K562 (cell line): Measurements from ENCODE around the gene CEBPB. TPM values are rescaled to one million over a fixed set of nuclear protein-coding genes. Genes with fewer than 3 reads are reported as not detected.

Experiments used
- CBX1 ChIP-seq: sonication (generic); IDR thresholded peaks from 2 replicates; pipeline ENCODE4 v1.6.1; 2016; ENCODE audit warnings: antibody characterized with exemption, low read depth, mild to moderate bottlenecking
- COPS2 ChIP-seq: fragments of 450-650 bp; conservative IDR thresholded peaks from 2 replicates; pipeline ENCODE4 v1.6.1; 2016; ENCODE audit warnings: mild to moderate bottlenecking, moderate library complexity
- FOXA1 ChIP-seq: fragments of 450-650 bp; IDR thresholded peaks from 2 replicates; pipeline ENCODE4 v1.6.1; 2016; ENCODE audit warnings: mild to moderate bottlenecking, borderline replicate concordance
- GTF2F1 ChIP-seq: IDR thresholded peaks from 2 replicates; pipeline ENCODE4 v1.6.1; 2011; ENCODE audit warnings: low read depth, low read length, improper control_type of control experiment
- NR2C2 ChIP-seq, 2 experiments: fragments of 200-800 bp in 1 of 2; sonication (Bioruptor generic) in 1 of 2; sonication (generic) in 1 of 2; formaldehyde crosslinking in 1 of 2; IDR thresholded peaks; 2 replicates each; pipeline versions ENCODE4 v1.6.1 to v1.8.0; 2016 to 2022; ENCODE audit warnings: mild to moderate bottlenecking in 1 of 2, missing compliant biosample characterization in 1 of 2, missing genetic modification characterization in 1 of 2, missing genetic modification reagents in 1 of 2
- PHF20 ChIP-seq: fragments of 450-650 bp; IDR thresholded peaks from 2 replicates; pipeline ENCODE4 v1.6.1; 2018; ENCODE audit not compliant: partially characterized antibody
- POLR2AphosphoS5 ChIP-seq: IDR thresholded peaks from 2 replicates; pipeline ENCODE4 v1.6.1; 2011; ENCODE audit warnings: mild to moderate bottlenecking, low read depth, low read length, moderate library complexity; ENCODE audit not compliant: control insufficient read depth, insufficient read depth
- POLR3A ChIP-seq: IDR thresholded peaks from 2 replicates; pipeline ENCODE4 v1.6.1; 2011; ENCODE audit warnings: borderline replicate concordance, mild to moderate bottlenecking, moderate library complexity; ENCODE audit not compliant: insufficient read length, insufficient read depth; ENCODE audit errors: extremely low read depth
- RBM14 ChIP-seq: fragments of 200-400 bp; formaldehyde crosslinking; IDR thresholded peaks from 2 replicates; pipeline ENCODE4 v1.6.1; 2018; ENCODE audit warnings: low read depth, mild to moderate bottlenecking, low read length, moderate library complexity, borderline replicate concordance; ENCODE audit not compliant: insufficient read depth
- ZFPM2 ChIP-seq: fragments of 250-450 bp; sonication (Bioruptor Pico); IDR thresholded peaks from 2 replicates; pipeline ENCODE4 v1.5.1; 2022; ENCODE audit warnings: mild to moderate bottlenecking
- ZNF668 ChIP-seq: fragments of 250-450 bp; sonication (Bioruptor Pico); IDR thresholded peaks from 2 replicates; pipeline ENCODE4 v1.8.0; 2022; ENCODE audit warnings: mild to moderate bottlenecking, inconsistent platforms
- polyA plus RNA-seq, 8 experiments: library from polyadenylated mRNA; depleted of rRNA in 4 of 8; stranded (reverse) in 5 of 8; unstranded in 3 of 8; fragments of >200 nt; fragmentation: Nextera tagmentation in 2 of 8; fragmentation: Illumina TruSeq in 1 of 8; extraction: Ambion mirVana in 2 of 8; extraction: Trizol in 1 of 8; gene quantifications; 2 replicates each; pipeline versions ENCODE4 v1.2.1 to v1.2.3, GENCODE V29; 2011 to 2014; ENCODE audit warnings: inconsistent platforms in 1 of 8, missing spikeins in 1 of 8
- total RNA-seq, 7 experiments: library from RNA; depleted of rRNA in 6 of 7; stranded (reverse); fragments of >200 nt in 6 of 7; fragmentation: Illumina TruSeq in 2 of 7; extraction: Trizol in 2 of 7; gene quantifications; 2 replicates each; pipeline versions ENCODE4 v1.2.1 to v1.2.3, GENCODE V29; 2011 to 2021; ENCODE audit warnings: low replicate concordance in 1 of 7
- TF ChIP-seq, protein P1 (sequence below): sonication (generic); formaldehyde crosslinking; IDR thresholded peaks from 2 replicates; pipeline ENCODE4 v1.8.0; 2023; ENCODE audit warnings: mild to moderate bottlenecking, missing genetic modification reagents
- TF ChIP-seq, protein P2 (sequence below): fragments of 250-450 bp; sonication (Bioruptor Pico); IDR thresholded peaks from 2 replicates; pipeline ENCODE4 v1.4.0; 2020; ENCODE audit warnings: borderline replicate concordance
- TF ChIP-seq, protein P3 (sequence below), 2 experiments: fragments of 450-650 bp in 1 of 2; sonication (generic) in 1 of 2; formaldehyde crosslinking in 1 of 2; IDR thresholded peaks; 2 replicates each; pipeline versions ENCODE4 v1.7.1 to v1.9.0; 2016 to 2022; ENCODE audit warnings: inconsistent platforms in 1 of 2, mild to moderate bottlenecking in 1 of 2, missing genetic modification reagents in 1 of 2

Gene CEBPB
- total and polyA plus RNA-seq, 9 of the 15 experiments (the other 6 are each of a cell fraction or from before 2014, with no cell fraction given): 1.2 to 72.6 (median 7.8) TPM

DNA sequence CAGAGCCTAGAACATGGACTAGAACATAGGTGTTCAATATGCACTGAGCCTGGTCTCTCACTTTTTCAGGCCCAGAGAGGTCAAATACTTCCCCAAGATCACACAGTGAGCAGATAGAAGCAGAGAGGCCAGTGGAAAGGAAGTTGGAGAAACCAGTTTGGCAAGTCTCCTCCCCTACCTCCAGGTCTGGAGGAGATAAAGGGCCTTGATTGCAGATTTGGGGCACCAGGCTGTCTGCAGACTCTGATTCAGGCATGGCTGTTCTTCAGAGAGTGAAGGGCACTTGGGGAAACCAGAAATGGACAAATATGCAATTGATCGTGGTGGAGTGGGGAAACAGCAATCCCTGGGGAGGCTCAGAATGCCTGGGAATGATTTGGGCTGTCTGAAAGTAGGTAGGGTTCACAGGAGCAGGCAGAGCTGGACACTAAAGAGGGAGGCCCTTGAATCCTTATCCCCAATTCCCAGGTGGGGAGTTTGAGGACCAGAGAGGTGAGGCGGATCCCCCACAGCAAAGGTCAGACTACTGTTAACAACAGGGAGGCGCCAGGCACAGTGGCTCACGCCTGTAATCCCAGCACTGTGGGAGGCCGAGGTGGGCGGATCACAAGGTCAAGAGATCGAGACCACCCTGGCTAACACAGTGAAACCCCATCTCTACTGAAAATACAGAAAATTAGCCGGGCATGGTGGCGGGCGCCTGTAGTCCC is 39.4 kb upstream of the CEBPB start (continued):
- TF ChIP-seq, protein P1, sequence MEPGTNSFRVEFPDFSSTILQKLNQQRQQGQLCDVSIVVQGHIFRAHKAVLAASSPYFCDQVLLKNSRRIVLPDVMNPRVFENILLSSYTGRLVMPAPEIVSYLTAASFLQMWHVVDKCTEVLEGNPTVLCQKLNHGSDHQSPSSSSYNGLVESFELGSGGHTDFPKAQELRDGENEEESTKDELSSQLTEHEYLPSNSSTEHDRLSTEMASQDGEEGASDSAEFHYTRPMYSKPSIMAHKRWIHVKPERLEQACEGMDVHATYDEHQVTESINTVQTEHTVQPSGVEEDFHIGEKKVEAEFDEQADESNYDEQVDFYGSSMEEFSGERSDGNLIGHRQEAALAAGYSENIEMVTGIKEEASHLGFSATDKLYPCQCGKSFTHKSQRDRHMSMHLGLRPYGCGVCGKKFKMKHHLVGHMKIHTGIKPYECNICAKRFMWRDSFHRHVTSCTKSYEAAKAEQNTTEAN (CRISPR knock-in tag): no peak
- TF ChIP-seq, protein P2, sequence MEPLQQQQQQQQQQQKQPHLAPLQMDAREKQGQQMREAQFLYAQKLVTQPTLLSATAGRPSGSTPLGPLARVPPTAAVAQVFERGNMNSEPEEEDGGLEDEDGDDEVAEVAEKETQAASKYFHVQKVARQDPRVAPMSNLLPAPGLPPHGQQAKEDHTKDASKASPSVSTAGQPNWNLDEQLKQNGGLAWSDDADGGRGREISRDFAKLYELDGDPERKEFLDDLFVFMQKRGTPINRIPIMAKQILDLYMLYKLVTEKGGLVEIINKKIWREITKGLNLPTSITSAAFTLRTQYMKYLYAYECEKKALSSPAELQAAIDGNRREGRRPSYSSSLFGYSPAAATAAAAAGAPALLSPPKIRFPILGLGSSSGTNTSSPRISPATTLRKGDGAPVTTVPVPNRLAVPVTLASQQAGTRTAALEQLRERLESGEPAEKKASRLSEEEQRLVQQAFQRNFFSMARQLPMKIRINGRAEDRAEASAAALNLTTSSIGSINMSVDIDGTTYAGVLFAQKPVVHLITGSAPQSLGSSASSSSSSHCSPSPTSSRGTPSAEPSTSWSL (CRISPR knock-in tag): no peak
- no peak for TF ChIP-seq RBM14
- no peak for TF ChIP-seq FOXA1
- TF ChIP-seq NR2C2 (CRISPR knock-in tag; IDR thresholded peaks at IDR 0.05): no peak
- no peak for TF ChIP-seq NR2C2 (tag; IDR thresholded peaks at IDR 0.05)
- TF ChIP-seq ZNF668 (CRISPR knock-in tag): no peak
- TF ChIP-seq COPS2: no peak
- TF ChIP-seq POLR2AphosphoS5: peak; percentile 57; the same call in 1 of the 2 replicates
- no peak for TF ChIP-seq GTF2F1
- no peak for TF ChIP-seq PHF20
- no peak for TF ChIP-seq POLR3A
- 0 out of 2 replicates have a peak, but pooled peaks have one; percentile 39 for TF ChIP-seq CBX1
- TF ChIP-seq, protein P3, sequence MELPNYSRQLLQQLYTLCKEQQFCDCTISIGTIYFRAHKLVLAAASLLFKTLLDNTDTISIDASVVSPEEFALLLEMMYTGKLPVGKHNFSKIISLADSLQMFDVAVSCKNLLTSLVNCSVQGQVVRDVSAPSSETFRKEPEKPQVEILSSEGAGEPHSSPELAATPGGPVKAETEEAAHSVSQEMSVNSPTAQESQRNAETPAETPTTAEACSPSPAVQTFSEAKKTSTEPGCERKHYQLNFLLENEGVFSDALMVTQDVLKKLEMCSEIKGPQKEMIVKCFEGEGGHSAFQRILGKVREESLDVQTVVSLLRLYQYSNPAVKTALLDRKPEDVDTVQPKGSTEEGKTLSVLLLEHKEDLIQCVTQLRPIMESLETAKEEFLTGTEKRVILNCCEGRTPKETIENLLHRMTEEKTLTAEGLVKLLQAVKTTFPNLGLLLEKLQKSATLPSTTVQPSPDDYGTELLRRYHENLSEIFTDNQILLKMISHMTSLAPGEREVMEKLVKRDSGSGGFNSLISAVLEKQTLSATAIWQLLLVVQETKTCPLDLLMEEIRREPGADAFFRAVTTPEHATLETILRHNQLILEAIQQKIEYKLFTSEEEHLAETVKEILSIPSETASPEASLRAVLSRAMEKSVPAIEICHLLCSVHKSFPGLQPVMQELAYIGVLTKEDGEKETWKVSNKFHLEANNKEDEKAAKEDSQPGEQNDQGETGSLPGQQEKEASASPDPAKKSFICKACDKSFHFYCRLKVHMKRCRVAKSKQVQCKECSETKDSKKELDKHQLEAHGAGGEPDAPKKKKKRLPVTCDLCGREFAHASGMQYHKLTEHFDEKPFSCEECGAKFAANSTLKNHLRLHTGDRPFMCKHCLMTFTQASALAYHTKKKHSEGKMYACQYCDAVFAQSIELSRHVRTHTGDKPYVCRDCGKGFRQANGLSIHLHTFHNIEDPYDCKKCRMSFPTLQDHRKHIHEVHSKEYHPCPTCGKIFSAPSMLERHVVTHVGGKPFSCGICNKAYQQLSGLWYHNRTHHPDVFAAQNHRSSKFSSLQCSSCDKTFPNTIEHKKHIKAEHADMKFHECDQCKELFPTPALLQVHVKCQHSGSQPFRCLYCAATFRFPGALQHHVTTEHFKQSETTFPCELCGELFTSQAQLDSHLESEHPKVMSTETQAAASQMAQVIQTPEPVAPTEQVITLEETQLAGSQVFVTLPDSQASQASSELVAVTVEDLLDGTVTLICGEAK (IDR thresholded peaks at IDR 0.05): no peak
- TF ChIP-seq, protein P3 (CRISPR knock-in tag; IDR thresholded peaks at IDR 0.05): no peak
- no peak for TF ChIP-seq ZFPM2 (CRISPR knock-in tag)
